Stimulated activated CD4-positive, alpha-beta T cell treated with anti-CD3 and anti-CD28 coated beads, TNF-alpha, amount 100 ng/mL, for 24 hours (primary cell): ENCODE results near the gene PTCRA.
"Not testable (repeated sequence)": the region's sequence is repeated elsewhere in the genome, so short reads cannot be mapped to it uniquely, and the experiment has no call there.

Experiments used
- DNase-seq, 3 experiments: peaks; one replicate each; pipeline ENCODE4 v3.0.0-alpha.2; 2020; ENCODE audit warnings: low read depth in 3 of 3

PTCRA gene

DNA sequence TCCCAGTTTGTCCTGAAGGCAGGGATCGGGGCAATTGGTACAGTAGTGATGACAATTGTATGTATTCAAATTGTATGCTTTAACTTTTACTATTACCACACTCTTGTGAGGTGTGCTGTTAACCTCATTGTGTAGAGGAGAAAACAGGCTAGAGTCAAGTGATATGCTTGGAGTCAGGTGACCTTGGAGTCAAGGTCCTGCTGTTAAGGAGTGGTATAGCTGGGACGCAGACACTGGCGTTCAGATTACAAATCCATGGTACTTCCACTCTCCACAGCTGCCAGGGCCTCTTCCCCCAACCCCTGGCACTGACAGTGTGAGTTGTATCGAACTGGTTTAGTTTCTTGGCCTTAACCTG, 23.9 kb downstream of the PTCRA start:
- DNase-seq, result no peak

DNA sequence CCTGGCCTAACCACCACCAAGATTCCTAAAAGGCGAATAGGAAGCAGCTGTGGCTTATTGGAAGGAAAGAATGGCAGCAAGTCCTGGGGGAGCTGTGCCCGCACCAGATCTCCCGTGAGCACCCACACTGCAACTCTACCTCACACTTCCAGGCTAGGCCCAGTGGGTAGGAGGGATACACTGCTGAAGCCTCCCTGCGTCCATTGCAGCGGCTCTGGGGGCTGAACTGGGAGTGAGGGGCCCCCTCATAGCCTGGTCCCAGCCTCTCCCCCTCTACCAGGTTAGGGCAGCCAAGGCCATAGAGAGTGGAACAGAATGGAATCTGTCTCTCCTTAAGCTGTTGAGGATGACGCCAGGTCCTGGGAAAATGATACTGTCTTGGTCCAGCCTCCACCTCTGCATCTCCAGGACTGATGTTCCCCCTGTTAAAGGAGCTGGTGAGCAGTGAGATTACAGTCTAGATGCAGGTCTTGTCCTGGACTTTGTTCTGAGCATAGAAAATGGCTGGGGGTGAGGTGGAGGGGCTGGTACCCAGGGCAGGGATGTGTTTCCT, 24.7 kb downstream of the PTCRA start:
- no peak for DNase-seq

GRCh38 chr6:42941356-42941755, 25.5 kb downstream of the PTCRA start:
- DNase-seq, result not testable (repeated sequence)

DNA sequence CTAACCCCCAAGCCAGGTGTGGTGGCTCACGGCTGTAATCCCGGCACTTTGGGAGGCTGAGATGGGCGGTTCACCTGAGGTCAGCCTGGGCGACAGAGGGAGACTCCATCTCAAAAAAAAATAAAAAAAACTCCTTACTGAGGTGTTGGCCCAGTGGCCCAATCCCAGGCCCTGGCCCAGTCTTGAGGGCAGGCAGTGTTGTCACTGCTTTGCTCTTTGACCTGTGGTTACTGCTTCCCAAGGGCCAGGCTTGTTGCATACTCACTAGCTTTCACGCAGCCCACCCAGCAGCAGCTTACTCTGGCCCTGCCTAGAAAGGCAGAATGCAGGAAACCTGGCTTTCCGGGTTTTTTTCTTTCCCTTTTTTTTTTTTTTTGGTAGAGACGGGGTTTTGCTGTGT, 26.6 kb downstream of the PTCRA start:
- DNase-seq, result no peak

DNA sequence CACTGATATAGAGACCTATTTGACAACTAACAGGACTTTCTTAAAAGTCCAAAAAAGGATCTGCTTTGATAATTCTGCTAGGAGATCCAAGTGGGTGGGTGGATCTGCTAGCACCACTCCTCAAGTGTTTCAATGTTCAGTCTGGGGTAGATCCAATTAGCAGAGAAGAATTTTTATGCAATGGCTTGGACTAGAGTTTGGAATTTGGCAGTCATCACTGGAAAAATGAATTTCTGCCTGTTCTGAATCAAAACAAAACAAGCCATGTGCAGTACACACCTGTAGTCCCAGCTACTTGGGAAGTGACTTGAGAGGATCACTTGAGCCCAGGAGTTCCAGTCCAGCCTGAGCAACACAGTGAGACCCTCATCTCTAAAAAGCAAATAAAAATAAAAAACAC, 32.1 kb downstream of the PTCRA start:
- DNase-seq, result no peak

DNA sequence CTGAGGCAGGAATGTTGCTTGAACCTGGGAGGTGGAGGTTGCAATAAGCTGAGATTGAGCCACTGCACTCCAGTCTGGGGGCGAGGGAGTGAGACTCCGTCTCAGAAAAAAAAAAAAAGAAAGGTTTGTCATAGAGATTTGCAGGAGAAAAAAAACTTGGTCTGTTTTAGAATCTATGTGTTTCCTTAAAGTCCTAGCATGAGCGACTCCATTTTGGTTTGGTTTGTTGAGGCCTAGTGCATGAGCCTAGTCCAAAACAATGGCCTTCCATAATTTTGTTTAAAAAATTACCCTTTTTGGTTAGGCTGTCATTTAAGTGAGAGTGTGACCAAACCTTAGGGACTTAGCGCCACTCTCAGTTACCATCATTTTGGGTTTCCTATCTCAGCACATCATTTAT, 36.5 kb downstream of the PTCRA start:
- no peak for DNase-seq

- DNase-seq, result not testable (repeated sequence)
Measured at GRCh38 chr6:42954405-42954804, 38.6 kb downstream of the PTCRA start.

DNA sequence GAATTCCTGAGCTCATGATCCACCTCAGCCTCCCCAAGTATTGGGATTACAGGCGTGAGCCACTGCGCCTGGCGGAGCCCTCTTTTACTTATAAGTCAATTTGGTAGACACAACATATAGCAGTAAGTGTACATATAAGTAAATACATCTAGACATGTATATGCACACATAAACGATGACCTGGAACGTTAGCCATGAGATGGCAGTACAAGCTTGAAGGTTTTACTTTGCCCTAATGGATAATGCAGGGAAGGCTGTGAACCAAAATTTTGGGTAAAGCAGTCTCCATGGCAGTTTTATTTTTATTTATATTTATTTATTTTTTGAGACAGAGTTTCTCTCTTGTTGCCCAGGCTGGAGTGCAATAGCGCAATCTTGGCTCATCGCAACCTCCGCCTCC, 42.3 kb downstream of the PTCRA start:
- no peak for DNase-seq

- no peak for DNase-seq
Measured at GRCh38 chr6:42959917-42960242, 44.0 kb downstream of the PTCRA start.

GRCh38 chr6:42960243-42961019, 44.6 kb downstream of the PTCRA start, which contains the start of gene GNMT:
GNMT (plus strand) TSS chr6:42960754; CDS start chr6:42960768, 14 bp downstream.
- peak in 1 of 3 experiments; percentile 31 for DNase-seq

- no peak for DNase-seq
Measured at GRCh38 chr6:42961020-42961470, 45.2 kb downstream of the PTCRA start.

- DNase-seq, result no peak
Measured at GRCh38 chr6:42962096-42962495, 46.2 kb downstream of the PTCRA start.

GRCh38 chr6:42962502-42963178, 46.8 kb downstream of the PTCRA start:
- DNase-seq, result no peak

DNA sequence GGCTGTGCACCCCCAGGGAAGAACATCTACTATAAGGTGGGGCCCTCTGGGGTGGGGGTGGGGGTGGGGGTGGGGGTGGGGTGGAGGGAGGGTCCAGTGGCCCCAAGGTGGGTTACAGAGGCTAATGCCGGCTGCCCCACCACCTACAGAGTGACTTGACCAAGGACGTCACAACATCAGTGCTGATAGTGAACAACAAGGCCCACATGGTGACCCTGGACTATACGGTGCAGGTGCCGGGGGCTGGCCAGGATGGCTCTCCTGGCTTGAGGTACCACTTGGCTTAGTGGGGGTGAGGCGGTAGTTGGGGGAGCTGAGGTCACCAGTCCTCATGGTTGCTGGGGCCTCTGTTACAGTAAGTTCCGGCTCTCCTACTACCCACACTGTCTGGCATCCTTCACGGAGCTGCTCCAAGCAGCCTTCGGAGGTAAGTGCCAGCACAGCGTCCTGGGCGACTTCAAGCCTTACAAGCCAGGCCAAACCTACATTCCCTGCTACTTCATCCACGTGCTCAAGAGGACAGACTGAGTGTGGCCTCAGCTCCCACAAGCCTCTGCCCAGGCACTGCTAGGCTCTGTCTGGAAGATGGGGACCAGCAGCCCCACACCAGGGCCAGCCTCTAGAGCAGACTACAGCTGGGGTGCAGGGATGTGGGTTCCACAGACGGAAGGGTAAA, 47.5 kb downstream of the PTCRA start:
- no peak for DNase-seq

DNA sequence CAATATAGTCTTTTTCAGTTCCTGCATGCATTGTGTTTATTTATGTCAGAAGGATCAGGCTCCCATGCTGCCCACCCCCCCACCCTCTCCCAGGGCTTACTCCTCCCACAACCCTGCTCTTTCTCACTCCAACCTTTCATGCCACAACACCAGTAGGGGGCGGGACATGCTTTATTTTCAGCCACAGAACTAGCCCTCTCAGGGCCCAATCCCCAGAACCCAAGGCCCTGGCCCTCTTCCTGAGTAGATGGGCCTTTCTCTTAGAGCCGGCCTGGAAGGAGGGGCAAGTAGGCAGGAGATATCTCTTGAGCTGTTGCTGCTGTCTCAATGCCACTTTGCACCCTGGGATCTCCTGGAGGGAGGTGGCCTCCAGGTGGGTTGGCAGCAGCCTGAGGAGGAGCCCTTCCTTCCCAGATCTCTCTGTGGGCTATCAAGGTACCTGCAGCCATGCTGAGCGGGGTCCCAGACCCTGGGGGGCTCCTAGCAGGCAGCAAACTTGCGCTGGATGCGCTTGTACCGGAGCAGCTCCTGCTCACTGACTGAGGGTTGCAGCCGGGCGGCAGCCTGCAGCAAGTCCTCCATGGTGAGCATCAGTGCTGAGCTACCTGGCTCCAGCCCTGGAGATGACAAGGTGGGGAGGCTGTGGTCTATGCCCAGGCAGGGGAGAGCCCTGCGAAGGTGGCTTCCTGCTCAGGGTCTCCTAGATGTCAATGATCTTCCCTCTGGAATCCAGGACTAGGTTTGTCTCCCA, 48.2 kb downstream of the PTCRA start:
- DNase-seq, result peak in 1 of 3 experiments; percentile 35

GRCh38 chr6:42966571-42966970, 50.7 kb downstream of the PTCRA start:
- no peak for DNase-seq

DNA sequence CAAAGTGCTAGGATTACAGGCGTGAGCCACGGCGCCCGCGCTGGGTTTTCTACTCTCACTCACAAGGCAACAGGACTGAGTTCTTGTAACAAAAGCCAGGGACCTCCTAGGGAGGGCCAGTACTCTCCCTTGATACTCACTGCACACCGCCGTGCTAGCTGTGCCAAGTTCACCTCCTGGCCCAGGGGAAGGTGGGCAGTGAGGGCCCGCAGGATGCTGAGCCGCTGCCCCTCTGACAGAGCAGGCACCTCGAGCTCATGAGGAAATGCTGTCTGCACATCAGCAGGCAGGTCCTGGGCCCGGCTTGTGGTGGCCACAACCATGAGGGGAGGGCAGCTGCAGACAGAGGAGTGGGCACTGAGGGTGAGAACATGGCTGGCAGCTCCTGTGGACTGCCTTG, 51.4 kb downstream of the PTCRA start:
- DNase-seq, result no peak

DNA sequence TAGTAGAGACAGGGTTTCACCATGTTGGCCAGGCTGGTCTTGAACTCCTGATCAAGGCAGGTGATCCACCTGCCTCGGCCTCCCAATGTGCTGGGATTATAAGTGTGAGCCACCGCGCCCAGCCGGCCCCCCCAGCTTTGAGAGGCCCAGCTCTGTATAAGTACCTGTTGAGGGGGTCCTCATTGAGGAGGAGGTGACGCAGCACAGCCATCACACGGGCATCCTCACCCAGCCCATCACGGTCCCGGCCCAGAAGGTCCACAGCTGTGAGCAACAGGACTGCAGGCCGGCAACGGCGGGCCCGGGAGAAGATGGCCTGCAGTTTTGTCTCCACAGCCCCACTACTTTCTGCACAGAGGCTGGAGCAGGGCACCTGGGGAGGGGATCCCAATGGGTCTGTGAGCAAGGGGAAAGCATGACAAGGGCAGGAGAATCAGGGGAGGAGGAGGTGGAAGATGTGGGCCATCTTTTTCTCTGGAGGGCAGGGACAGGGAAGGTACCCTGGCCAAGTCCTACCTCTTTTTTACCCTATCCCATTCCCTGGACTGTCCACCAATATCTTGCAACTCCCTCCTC, 52.4 kb downstream of the PTCRA start:
- no peak for DNase-seq

DNA sequence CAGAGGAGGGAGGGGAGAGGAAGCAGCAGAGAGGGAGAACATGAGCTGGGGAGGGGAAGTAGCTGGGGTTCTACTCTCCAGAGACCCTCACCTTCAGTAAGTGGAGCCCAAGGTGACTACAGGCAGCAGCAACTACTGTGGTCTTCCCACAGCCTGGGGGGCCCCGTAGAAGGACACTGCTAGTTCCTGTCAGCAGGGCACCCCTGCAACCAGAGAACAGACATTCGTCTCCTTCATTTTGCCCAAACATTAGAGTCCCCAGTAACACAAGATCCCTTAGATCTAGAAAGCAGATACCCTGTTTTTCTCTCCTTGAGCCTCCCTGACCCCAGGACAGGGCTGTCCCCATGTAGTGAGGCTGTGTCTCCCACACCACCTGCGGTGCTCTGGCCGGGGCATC, 52.9 kb downstream of the PTCRA start:
- DNase-seq, result no peak

DNA sequence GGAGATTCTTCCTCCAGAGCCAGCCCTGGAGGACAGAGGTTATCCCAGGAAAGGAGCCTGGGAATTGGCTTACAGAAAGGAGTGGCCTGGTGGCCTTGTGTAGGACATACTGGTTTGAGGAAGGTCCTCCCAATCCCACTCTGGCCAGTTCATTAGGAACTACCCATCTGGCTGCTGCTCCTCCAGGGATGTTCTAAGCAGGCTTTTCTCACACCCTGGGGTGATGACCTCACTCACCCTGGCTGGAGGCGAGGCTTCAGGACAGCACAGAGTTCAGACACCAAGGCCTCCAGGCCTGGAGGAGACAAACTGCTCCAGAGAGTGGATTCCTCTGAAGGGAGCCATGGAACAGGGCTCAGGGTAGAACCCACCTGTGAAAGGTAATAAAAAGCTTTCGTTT, 53.6 kb downstream of the PTCRA start:
- no peak for DNase-seq

DNA sequence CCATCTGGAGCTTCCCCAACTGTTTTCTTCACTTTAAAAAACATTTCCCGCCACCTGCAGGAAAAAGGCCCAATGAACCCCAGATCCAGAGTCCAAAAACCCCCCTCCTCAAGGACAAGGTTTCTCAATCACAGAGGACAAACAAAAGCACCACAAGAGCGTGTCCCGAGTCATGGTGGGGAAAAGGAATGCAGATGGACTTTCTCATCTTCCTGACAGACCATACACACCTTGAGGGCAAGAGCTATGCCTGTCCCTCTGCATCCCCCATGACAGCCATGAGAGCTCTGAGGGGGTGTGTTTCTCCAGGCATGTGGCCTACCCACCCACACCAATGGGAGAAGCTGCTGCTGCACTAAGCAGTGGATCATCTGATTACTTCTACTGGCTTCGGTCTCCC, 54.1 kb downstream of the PTCRA start:
- no peak for DNase-seq
